Tibial artery (tissue), 4 donors: ENCODE data around the gene ZNF346.
"Not testable (repeated sequence)": the region's sequence is repeated elsewhere in the genome, so short reads cannot be mapped to it uniquely, and the experiment has no call there.

Source experiments
- DNase-seq, 2 donors: peaks; one replicate each; pipeline ENCODE4 v3.0.0-alpha.2; 2019
- H3K27ac ChIP-seq, 2 donors: fragments of 200-600 bp; sonication (generic) in 1 of 2; 1 replicate in 1 of 2; 2 replicates in 1 of 2; pipeline ENCODE4 v1.5.1; 2018 to 2019; ENCODE audit warnings: mild to moderate bottlenecking in 1 of 2
- H3K27me3 ChIP-seq, 2 donors: fragments of 200-600 bp; sonication (generic) in 1 of 2; one replicate each; pipeline versions ENCODE4 v1.5.1 to v1.6.0; 2016 to 2019
- H3K36me3 ChIP-seq, 3 donors: fragments of 200-600 bp; sonication (generic) in 2 of 3; one replicate each; pipeline ENCODE4 v1.5.1; 2016 to 2019; ENCODE audit warnings: mild to moderate bottlenecking in 2 of 3
- H3K4me1 ChIP-seq, 4 donors: fragments of 200-600 bp; sonication (generic) in 2 of 4; 1 replicate in 3 of 4; 2 replicates in 1 of 4; pipeline ENCODE4 v1.5.1; 2016 to 2019
- H3K4me3 ChIP-seq, 2 donors: fragments of 200-600 bp; sonication (generic) in 1 of 2; 1 replicate in 1 of 2; 2 replicates in 1 of 2; pipeline ENCODE4 v1.5.1; 2018 to 2019; ENCODE audit warnings: mild to moderate bottlenecking in 2 of 2
- H3K9me3 ChIP-seq, 3 donors: fragments of 200-600 bp; sonication (generic) in 1 of 3; one replicate each; pipeline ENCODE4 v1.5.1; 2016 to 2019
- intact Hi-C: fragments of 100-400 bp; cut with DNase I; formaldehyde crosslinking; loops from one replicate; pipeline ENCODE4 v1.15.0; 2023; ENCODE audit warnings: low total_unique reads
- TF ChIP-seq, protein P1 (sequence below), 2 experiments: fragments of 200-600 bp in 1 of 2; fragments of 450-650 bp in 1 of 2; IDR thresholded peaks; one replicate each; pipeline ENCODE4 v1.5.1; 2017 to 2019; ENCODE audit warnings: antibody characterized with exemption in 2 of 2, mild to moderate bottlenecking in 1 of 2, moderate library complexity in 1 of 2

The ZNF346 gene

DNA sequence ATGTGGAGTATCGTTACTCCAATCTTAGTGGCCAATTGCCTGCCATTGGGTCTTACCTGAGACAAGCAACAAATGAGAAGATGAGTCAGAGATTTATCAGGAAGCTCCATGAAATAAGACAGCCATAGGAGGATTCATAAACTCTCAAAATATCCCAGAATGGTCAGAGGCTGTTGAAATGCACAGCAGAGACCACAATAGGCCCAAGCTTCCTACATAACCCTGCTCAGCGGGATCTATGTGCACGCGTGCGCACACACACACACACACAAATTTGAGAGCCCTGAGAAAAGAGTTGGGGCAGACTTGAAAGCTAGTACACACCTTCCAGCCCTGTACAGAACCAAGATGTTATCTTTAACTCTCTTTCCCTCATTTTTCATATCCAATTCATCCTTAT, 25.7 kb upstream of the ZNF346 start:
- peaks cover 0 to 23% (median 0%) of the 10 kb centered on the region in 4 donors for H3K4me1 ChIP-seq

GRCh38 chr5:176998828-176999227, 23.7 kb upstream of the ZNF346 start:
- peaks cover 0 to 23% (median 5%) of the 10 kb centered on the region in 4 donors for H3K4me1 ChIP-seq

More for the DNA sequence above, 25.7 kb upstream of the ZNF346 start:
- no peak overlapping the region for H3K4me3 ChIP-seq
- peak overlapping the region in 1 of 2 donors; percentile 2 for H3K27ac ChIP-seq
- no peak for DNase-seq
- peaks cover 0 to 6% (median 0%) of the 10 kb centered on the region in 3 donors for H3K9me3 ChIP-seq
- no peaks in the 10 kb centered on the region for H3K36me3 ChIP-seq
- no peaks in the 10 kb centered on the region for H3K27me3 ChIP-seq
- intact Hi-C loops: no loop called here
- TF ChIP-seq, protein P1, sequence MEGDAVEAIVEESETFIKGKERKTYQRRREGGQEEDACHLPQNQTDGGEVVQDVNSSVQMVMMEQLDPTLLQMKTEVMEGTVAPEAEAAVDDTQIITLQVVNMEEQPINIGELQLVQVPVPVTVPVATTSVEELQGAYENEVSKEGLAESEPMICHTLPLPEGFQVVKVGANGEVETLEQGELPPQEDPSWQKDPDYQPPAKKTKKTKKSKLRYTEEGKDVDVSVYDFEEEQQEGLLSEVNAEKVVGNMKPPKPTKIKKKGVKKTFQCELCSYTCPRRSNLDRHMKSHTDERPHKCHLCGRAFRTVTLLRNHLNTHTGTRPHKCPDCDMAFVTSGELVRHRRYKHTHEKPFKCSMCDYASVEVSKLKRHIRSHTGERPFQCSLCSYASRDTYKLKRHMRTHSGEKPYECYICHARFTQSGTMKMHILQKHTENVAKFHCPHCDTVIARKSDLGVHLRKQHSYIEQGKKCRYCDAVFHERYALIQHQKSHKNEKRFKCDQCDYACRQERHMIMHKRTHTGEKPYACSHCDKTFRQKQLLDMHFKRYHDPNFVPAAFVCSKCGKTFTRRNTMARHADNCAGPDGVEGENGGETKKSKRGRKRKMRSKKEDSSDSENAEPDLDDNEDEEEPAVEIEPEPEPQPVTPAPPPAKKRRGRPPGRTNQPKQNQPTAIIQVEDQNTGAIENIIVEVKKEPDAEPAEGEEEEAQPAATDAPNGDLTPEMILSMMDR (IDR thresholded peaks at IDR 0.05): no peak

DNA sequence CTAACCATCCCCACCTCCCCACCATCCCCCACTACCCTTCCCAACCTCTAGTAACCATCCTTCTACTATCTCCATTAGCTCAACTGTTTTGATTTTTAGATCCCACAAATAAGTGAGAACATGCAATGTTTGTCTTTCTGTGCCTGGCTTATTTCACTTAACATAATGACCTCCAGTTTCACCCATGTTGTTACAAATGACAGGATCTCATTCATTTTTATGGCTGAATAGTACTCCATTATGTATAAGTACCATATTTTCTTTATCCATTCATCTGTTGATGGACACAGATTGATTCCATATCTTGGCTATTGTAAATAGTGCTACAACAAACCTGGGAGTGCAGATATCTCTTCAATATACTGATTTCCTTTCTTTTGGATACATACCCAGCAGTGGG, 23.0 kb upstream of the ZNF346 start:
- peaks cover 0 to 21% (median 8%) of the 10 kb centered on the region in 4 donors for H3K4me1 ChIP-seq

More at GRCh38 chr5:176998828-176999227, 23.7 kb upstream of the ZNF346 start:
- Histone ChIP-seq H3K4me3 (no peak overlapping the region), H3K36me3 (no peaks in the 10 kb centered on the region), H3K9me3 (peaks cover 0 to 6% (median 0%) of the 10 kb centered on the region in 3 donors), H3K27ac (no peak overlapping the region), H3K27me3 (no peaks in the 10 kb centered on the region)
- no peak for DNase-seq
- intact Hi-C loops: no loop called here
- TF ChIP-seq, protein P1 (IDR thresholded peaks at IDR 0.05): no peak

DNA sequence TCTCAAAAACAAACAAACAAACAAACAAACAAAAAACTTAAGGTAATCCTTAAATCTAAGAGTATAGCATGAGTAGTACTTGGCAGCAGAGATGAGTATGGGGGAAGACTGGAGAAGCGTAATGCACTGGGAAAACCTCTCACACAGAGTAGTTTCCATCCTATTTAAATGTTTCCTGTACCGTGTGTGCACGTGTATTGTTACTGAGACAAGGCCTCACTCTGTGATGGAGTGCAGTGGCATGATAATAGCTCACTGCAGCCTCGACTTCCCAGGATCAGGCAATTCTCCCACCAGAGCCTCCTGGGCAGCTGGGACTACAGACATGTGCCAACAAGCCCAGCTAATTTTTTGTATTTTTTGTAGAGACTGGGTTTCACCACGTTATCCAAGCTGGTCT, 18.8 kb upstream of the ZNF346 start:
- H3K27ac ChIP-seq: no peak overlapping the region
- TF ChIP-seq, protein P1 (IDR thresholded peaks at IDR 0.05): no peak
- H3K27me3 ChIP-seq: no peaks in the 10 kb centered on the region
- H3K9me3 ChIP-seq: no peaks in the 10 kb centered on the region
- no peak for DNase-seq
- H3K4me1 ChIP-seq: peaks cover 0 to 26% (median 14%) of the 10 kb centered on the region in 4 donors
- H3K4me3 ChIP-seq: no peak overlapping the region
- intact Hi-C loops: no loop called here
- no peaks in the 10 kb centered on the region for H3K36me3 ChIP-seq

More for the DNA sequence above, 23.0 kb upstream of the ZNF346 start:
- H3K27ac ChIP-seq, H3K36me3 ChIP-seq, intact Hi-C loops, DNase-seq, H3K9me3 ChIP-seq, H3K27me3 ChIP-seq, H3K4me3 ChIP-seq: not testable (repeated sequence)

- no peaks in the 10 kb centered on the region for H3K36me3 ChIP-seq
- TF ChIP-seq, protein P1 (IDR thresholded peaks at IDR 0.05): no peak
- no peak for DNase-seq
- intact Hi-C loops: no loop called here
- H3K4me1 ChIP-seq: peaks cover 0 to 26% (median 14%) of the 10 kb centered on the region in 4 donors
- H3K9me3 ChIP-seq: no peaks in the 10 kb centered on the region
- no peak overlapping the region for H3K27ac ChIP-seq
- H3K27me3 ChIP-seq: no peaks in the 10 kb centered on the region
- H3K4me3 ChIP-seq: peak overlapping the region in 1 of 2 donors; percentile 80
Measured at GRCh38 chr5:177004961-177005360, 17.5 kb upstream of the ZNF346 start.

DNA sequence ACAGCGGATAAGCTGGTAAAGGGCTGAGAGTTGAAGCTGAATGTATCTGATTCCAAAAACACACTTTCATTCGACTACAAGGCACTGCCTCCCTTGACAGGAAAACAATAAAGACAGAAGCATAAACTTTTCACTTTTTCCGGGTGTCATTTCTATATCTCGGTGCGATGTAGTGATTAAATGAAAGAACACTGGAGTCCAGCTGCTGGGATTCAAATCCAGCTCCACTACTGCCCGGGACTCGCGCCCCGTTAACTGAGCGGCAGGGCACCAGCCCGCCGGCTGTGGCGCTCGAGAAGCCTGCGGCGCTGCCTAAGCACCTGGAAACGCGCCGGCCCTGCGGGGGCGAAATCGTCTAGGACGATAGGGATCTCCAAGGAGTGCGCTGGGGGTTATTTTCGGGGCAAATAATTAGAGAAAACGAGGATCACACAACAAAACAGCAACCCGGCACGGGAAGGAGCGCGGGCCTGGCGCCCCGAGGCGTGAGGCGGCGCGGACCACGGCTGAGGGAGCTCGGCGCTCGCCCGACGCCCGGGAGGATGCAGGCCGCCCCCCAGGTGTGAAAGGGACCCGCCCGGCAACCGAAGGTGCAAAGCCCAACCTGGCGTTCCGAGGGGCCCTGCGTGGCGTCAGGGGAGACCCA, 16.8 kb upstream of the ZNF346 start:
- Histone ChIP-seq H3K27ac (peak overlapping the region; percentile 93 to 98), H3K36me3 (no peaks in the 10 kb centered on the region), H3K4me3 (peak overlapping the region; percentile 80 to 97), H3K4me1 (peaks cover 0 to 26% (median 14%) of the 10 kb centered on the region in 4 donors), H3K9me3 (no peaks in the 10 kb centered on the region), H3K27me3 (no peaks in the 10 kb centered on the region)
- TF ChIP-seq, protein P1 (IDR thresholded peaks at IDR 0.05): peak; percentile 32 to 56
- peak; percentile 57 to 84 for DNase-seq
- intact Hi-C loops: no loop called here
